ENCODE measurements around the gene ANKHD1.

Gene ANKHD1, protein sequence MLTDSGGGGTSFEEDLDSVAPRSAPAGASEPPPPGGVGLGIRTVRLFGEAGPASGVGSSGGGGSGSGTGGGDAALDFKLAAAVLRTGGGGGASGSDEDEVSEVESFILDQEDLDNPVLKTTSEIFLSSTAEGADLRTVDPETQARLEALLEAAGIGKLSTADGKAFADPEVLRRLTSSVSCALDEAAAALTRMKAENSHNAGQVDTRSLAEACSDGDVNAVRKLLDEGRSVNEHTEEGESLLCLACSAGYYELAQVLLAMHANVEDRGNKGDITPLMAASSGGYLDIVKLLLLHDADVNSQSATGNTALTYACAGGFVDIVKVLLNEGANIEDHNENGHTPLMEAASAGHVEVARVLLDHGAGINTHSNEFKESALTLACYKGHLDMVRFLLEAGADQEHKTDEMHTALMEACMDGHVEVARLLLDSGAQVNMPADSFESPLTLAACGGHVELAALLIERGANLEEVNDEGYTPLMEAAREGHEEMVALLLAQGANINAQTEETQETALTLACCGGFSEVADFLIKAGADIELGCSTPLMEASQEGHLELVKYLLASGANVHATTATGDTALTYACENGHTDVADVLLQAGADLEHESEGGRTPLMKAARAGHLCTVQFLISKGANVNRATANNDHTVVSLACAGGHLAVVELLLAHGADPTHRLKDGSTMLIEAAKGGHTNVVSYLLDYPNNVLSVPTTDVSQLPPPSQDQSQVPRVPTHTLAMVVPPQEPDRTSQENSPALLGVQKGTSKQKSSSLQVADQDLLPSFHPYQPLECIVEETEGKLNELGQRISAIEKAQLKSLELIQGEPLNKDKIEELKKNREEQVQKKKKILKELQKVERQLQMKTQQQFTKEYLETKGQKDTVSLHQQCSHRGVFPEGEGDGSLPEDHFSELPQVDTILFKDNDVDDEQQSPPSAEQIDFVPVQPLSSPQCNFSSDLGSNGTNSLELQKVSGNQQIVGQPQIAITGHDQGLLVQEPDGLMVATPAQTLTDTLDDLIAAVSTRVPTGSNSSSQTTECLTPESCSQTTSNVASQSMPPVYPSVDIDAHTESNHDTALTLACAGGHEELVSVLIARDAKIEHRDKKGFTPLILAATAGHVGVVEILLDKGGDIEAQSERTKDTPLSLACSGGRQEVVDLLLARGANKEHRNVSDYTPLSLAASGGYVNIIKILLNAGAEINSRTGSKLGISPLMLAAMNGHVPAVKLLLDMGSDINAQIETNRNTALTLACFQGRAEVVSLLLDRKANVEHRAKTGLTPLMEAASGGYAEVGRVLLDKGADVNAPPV (N-terminal part only)

DNA sequence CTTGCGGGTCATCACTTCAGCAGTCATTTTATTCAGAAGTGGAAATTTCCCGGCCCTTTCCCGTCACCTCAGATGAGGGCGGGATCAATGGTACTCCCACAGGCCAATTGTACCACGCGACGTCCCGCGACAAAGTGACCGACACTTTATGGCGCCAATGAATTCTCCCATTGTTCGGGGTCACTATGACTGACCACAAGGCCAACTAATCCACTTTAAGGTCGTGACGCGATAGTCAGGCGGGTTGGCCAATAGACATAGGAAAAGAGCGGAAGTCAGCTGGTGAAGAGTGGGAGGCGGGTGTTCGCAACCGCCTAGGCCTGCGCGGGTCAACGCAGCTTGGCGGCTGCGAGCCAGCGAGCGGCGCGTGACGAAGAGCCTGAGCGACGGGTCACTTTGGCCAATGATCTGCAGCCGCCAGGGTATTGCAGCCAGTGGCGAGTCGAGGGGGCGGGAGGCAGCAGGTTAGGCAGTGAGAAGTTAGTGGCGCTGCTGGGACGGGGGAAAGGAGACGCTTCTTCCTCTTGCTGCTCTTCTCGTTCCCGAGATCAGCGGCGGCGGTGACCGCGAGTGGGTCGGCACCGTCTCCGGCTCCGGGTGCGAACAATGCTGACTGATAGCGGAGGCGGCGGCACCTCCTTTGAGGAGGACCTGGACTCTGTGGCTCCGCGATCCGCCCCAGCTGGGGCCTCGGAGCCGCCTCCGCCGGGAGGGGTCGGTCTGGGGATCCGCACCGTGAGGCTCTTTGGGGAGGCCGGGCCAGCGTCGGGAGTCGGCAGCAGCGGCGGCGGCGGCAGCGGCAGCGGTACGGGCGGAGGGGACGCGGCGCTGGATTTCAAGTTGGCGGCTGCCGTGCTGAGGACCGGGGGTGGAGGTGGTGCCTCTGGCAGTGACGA lies at the start of gene ANKHD1:
ANKHD1 (plus strand) TSS at position 472 of the 896 bp plus-strand sequence; CDS start at position 607, 135 bp downstream.
- DNase-seq (ENCODE audit: low spot score) = peak; percentile 97

DNA sequence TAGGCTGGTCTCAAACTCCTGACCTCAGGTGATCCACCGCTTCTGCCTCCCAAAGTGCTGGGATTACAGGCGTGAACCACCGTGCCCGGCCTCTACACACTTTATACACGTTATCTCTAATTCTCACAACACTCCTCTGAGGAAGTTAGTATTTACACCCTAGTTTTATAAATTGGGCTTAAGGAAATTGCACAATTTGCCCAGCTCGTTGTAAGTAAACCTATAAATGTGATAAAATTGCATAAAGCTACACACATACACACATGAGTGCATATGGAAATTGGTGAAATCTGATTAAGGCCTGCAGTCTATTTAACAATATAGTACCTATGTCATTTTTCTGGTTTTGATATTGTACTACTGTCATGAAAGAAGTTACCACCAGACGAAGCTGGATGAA lies 46.1 kb upstream of the ANKHD1 start:
- no peak for DNase-seq (ENCODE audit: low spot score)

DNA sequence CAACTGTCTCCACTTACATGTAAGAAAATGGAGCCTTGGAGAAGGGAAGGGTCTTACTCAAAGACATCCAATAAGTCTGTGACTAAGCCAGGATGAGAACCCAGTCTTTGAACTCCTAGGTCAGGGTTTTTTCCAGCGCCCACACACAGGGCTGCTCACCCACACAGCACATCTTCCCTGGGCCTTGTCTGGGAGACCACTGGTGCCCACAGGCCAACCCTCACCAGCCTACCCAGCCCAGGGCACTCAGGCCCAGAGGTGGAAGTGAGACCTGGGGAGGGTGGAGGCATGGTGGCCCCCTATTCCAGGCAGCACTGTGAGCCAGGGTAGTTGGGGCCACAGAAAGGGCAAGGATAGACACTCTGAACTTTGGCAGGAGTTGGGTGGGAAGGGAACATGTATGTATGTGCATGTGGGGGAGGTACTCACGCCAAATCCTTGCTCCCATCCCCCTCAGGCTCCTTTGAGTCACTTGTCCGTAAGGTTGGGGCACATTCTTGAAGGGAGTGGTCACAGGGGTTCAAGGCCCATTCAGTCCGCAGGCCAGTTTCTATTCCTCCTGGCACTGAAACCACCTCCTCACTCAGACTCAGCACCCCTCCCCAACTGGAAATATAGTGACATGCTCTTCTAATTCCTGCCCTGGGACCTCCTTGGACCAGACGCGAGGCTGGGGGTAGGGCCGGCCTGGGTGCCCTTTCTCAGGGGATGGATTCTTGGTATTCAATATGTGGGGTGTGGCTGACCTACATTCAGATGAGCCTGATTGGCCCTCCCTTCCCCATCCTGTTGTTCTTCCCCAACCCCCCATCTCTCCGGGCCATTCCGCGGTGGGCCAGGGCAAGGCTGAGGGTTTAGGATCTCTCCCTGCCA lies 44.5 kb upstream of the ANKHD1 start:
- no peak for DNase-seq (ENCODE audit: low spot score)

DNA sequence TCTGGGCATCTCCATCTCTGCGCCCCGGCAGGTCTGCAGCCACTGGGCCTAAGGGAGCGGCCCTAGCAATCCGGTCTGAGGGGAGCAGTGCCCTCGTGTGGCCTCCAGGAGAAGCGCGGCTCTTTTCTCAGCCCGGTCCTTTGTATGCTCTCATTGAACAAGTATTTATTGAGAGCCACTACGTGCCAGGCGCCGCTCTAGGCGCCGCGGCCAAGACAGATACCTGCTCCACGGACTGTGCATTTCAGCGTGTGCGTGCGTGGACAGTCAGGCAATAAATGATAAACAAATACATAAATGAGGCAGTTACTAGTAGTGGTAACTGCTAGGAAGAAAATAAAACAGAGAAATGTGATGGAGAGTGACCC lies 43.9 kb upstream of the ANKHD1 start:
- DNase-seq (ENCODE audit: low spot score) = peak; percentile 95

DNA sequence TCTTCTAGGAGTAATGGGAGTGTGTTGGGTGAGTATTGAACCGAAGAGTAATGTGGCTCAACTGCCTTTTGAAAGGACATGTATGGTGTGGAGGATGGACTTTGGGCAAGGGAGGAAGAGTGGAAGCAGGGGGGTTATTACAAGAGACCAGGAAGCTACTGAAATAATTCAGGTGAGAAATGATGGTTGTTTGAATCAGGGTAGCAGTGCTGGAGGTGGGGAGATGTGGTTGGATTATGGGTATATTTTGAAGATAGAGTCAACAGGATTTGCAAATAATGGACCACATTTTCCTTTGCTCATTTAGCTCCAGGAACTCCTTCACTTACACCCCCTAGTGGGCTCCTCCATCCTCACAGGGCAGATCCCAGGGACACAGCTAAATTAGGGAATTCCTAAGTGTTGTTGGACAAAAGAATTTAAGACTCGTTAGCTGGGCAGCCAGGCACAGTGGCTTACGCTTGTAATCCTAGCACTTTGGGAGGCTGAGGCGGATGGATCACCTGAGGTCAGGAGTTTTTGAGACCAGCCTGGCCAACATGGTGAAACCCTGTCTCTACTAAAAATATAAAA lies 42.8 kb upstream of the ANKHD1 start:
- peak; percentile 62 for DNase-seq (ENCODE audit: low spot score)

DNA sequence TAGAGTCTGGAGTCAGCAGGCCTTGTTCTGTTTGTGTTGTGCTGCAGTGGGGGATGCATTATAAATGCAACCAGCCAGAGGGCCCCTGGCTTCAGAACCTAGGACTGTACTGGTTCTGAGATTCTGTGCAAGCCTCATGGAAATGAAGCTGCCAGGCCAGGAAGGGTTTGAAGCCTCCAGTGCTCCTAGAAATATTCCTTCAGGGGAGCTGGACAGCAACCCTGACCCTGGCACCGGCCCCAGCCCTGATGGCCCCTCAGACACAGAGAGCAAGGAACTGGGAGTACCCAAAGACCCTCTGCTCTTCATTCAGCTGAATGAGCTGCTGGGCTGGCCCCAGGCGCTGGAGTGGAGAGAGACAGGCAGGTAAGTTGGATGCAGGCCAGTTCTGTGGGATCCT lies 41.5 kb upstream of the ANKHD1 start, which contains the start of gene SLC4A9:
SLC4A9 (plus strand) TSS at position 94 of the 400 bp plus-strand sequence; CDS start at position 137, 43 bp downstream.
- no peak for DNase-seq (ENCODE audit: low spot score)

DNA sequence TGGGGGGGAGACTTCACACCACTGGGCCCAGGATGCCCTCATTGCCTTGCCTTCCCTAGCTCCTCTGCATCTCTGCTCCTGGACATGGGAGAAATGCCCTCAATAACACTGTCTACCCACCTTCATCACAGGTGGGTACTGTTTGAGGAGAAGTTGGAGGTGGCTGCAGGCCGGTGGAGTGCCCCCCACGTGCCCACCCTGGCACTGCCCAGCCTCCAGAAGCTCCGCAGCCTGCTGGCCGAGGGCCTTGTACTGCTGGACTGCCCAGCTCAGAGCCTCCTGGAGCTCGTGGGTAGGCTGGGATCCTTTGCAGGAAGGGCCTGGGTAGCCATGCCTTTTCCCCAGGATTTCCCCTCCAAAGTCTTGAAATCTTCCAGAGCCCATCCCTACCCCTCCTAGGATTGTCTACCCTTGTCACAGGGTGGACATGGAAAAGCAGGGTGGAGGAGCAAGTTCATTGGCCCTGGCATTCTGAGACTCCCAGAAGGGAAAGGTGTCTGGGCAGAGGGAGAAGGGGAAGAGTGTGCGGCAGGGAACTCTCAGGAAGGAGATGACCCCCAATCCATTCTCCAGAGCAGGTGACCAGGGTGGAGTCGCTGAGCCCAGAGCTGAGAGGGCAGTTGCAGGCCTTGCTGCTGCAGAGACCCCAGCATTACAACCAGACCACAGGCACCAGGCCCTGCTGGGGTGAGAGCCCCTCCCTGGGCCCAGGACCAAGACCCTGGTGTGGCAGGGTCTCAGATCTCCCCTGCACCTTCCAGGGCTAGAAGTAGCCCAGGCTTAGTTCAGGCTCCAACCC lies 40.8 kb upstream of the ANKHD1 start:
- no peak for DNase-seq (ENCODE audit: low spot score)

DNA sequence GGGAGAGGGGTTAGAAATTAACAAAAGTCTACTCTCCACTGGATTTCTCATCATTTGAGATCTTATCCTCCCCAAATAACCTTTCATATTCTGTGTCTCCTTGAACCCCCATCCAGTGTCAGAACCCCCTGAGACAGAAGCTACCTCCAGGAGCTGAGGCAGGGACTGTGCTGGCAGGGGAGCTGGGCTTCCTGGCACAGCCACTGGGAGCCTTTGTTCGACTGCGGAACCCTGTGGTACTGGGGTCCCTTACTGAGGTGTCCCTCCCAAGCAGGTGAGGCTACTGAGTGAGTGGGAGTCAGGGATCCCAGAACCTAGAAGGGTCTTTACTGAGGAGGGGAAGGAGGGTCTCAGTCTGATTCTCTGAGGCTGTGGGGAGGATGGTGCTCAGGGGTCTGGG lies 39.7 kb upstream of the ANKHD1 start:
- DNase-seq (ENCODE audit: low spot score) = no peak

DNA sequence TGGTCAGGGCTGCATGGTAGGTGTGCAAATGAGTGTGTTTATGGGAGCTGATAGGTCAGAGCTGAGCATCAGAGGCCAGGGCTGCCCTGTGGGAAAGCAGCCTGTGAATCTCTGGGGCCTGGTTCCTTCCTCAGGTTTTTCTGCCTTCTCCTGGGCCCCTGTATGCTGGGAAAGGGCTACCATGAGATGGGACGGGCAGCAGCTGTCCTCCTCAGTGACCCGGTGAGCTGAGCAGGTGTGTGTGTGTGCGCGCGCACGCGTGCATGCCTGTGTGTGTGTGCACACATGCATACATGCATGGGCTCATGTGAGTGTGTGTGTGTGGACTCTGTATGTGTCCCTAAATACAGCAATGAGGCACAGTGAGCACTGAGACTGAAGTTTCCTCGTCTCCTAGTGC lies 39.3 kb upstream of the ANKHD1 start:
- no peak for DNase-seq (ENCODE audit: low spot score)

DNA sequence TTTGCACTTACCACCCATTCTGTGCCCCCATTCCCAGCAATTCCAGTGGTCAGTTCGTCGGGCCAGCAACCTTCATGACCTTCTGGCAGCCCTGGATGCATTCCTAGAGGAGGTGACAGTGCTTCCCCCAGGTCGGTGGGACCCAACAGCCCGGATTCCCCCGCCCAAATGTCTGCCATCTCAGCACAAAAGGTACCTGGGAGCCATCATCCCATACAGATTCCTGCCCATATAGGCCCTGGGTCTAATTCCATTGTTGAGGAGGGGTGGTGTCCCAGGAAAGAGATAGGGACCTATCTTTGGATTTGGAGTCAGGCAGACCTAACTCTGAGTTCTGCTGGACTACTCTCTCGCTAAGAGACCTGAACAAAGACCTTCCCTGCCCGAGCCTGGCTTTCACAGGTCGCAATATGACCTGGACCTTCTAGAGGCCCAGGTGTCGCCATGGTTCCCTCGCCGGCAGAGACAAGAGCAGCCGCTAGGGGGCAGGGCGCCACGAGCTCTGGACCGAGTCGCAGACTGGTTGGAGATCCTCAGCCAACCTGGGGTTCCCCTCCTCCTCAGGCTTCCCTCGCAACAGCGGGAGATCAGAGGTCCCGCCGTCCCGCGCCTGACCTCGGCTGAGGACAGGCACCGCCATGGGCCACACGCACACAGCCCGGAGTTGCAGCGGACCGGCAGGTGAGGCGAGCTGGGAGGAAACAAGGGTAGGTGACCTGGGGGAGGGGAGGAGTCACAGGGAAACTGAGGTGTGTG lies 38.6 kb upstream of the ANKHD1 start:
- peak; percentile 90 for DNase-seq (ENCODE audit: low spot score)

DNA sequence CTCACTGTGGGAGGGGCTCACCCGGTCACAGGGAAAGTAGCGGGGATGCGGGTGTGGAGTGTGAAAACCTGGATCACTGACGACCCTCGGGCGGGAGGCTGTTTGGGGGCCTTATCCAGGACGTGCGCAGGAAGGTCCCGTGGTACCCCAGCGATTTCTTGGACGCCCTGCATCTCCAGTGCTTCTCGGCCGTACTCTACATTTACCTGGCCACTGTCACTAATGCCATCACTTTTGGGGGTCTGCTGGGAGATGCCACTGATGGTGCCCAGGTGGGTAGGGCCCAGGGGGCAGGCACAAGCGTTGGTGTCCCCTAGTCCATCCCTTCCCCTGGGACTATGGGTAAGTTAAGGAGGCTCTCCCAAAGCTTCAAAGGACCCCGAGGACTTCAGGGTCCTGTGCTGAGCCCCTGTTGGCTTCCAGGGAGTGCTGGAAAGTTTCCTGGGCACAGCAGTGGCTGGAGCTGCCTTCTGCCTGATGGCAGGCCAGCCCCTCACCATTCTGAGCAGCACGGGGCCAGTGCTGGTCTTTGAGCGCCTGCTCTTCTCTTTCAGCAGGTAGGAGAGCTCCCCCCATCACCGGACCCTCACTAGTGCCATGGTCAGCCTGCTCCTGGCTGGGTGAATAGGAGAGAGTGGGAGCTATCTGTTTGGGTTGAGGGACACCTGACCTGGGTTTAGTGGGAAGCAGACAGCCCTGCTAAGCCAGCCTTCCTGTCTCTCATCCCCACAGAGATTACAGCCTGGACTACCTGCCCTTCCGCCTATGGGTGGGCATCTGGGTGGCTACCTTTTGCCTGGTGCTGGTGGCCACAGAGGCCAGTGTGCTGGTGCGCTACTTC lies 37.8 kb upstream of the ANKHD1 start:
- DNase-seq (ENCODE audit: low spot score) = no peak

DNA sequence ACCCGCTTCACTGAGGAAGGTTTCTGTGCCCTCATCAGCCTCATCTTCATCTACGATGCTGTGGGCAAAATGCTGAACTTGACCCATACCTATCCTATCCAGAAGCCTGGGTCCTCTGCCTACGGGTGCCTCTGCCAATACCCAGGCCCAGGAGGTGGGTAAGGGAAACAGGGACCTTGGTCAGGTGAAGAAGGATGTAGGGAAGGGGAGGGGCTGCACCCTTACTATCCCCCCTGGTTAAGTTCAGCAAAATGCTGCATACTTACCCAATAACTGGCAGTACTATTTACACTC lies 37.2 kb upstream of the ANKHD1 start:
- DNase-seq (ENCODE audit: low spot score) = no peak

DNA sequence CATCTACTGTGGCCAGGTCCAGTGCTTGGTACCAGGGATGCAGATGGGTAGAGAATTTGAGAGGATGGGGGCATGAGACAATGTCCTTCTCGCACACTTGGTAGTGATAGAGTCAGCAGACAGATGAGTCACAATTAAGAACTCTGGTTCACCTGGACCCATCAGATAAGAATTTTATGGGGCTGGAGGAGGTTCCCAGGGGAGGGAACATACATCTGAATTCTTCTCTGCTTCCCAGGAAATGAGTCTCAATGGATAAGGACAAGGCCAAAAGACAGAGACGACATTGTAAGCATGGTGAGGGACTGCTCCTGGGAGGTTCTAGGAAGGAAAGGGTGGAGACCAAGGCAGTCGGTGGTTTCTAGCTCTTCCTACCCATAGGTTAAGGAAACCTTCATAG lies 36.4 kb upstream of the ANKHD1 start:
- no peak for DNase-seq (ENCODE audit: low spot score)

DNA sequence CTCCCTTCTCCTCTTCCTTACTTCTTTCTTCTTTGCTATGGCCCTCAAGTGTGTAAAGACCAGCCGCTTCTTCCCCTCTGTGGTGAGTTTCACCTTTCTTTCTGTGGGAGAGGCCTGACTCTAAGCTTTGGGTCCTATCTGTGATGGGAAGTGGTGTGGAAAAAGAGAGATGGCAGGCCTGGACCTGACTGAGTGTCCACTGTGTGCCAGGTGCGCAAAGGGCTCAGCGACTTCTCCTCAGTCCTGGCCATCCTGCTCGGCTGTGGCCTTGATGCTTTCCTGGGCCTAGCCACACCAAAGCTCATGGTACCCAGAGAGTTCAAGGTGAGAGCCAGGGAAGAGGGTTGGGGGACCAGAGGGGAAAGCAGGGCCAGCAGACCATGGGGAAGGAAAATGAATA lies 35.7 kb upstream of the ANKHD1 start:
- DNase-seq (ENCODE audit: low spot score) = no peak

DNA sequence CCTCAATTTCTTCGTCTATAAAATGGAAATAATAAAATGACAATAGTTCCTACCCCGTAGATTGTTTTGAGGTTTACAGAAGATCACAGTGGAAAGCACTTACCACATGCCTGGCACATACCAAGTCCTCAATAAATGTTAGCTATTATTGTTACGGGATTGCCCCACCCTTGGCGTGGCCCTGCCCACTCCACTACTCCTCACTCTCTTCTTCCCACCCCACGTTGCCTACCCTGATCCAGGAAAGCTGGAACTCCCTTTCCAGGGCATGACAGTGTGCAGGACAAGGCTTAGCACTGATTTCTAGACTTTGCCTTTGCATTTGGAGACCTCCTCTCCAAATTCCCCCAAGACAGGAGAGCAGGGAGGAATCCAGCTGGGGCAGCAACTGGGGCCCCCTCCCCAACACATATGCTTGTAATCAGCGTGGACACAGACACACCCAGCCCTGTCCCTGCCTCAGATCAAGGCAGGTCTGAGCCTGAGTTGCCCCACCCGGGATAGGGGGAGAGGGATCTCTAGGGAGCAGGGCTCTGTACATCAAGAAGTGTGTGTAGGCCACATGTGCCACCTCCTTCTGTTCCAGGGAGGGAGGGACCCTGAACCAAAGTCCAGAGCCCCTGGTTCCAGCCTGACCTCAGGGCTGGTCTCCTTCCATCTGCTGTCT lies 34.9 kb upstream of the ANKHD1 start:
- DNase-seq (ENCODE audit: low spot score) = no peak

DNA sequence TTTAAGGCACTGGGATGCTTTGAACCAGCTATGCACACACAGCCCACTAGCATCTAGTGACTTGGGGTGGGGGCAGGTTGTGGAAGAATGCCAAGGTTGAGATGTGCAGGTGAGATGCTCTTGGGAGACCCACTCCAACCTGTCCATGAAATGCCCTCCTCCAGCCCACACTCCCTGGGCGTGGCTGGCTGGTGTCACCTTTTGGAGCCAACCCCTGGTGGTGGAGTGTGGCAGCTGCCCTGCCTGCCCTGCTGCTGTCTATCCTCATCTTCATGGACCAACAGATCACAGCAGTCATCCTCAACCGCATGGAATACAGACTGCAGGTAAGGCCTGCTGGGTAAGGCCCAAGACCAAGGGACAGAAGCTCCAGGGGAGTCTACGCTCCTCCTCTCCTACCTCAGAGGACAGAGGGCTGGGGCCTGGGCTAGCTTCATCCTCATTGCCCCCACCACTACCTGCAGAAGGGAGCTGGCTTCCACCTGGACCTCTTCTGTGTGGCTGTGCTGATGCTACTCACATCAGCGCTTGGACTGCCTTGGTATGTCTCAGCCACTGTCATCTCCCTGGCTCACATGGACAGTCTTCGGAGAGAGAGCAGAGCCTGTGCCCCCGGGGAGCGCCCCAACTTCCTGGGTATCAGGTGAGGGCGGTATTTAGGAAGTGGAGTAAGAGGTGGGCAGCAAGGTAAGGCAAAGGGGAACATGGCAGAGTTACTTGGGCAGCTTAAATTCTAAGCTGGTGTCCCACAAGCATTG lies 34.2 kb upstream of the ANKHD1 start:
- DNase-seq (ENCODE audit: low spot score) = no peak

Data from AG20443 (cell line).